GM23338 (cell line): ENCODE data around the gene CENPX. TPM values are rescaled to one million over a fixed set of nuclear protein-coding genes. Genes with fewer than 3 reads are reported as not detected.

ENCODE experiments used
- ATAC-seq: fragments of 200-7000 bp; cut with Tn5 transposase; 3 replicates; pipeline ENCODE4 v1.9.1; 2020
- DNase-seq: peaks from one replicate; pipeline ENCODE4 v3.0.0-alpha.2; 2015; ENCODE audit warnings: low spot score
- H2AFZ ChIP-seq: fragments of 200-600 bp; sonication (generic); 2 replicates; pipeline ENCODE4 v1.8.0; 2016; ENCODE audit warnings: antibody characterized with exemption, mild to moderate bottlenecking, moderate library complexity
- H3F3A ChIP-seq: fragments of 200-600 bp; sonication (generic); replicated peaks from 2 replicates; pipeline ENCODE4 v1.8.0; 2017; ENCODE audit warnings: antibody characterized with exemption, mixed run types, low read depth
- H3K27ac ChIP-seq: fragments of 200-600 bp; sonication (generic); 2 replicates; pipeline ENCODE4 v1.6.1; 2016; ENCODE audit warnings: low read depth
- H3K27me3 ChIP-seq: fragments of 200-600 bp; sonication (generic); 2 replicates; pipeline ENCODE4 v1.8.0; 2016; ENCODE audit warnings: mild to moderate bottlenecking, mixed run types, moderate library complexity; ENCODE audit not compliant: insufficient read depth
- H3K36me3 ChIP-seq: fragments of 200-600 bp; sonication (generic); 2 replicates; pipeline ENCODE4 v1.8.0; 2016; ENCODE audit warnings: mild to moderate bottlenecking; ENCODE audit not compliant: insufficient read depth
- H3K4me1 ChIP-seq: fragments of 200-600 bp; sonication (generic); 2 replicates; pipeline ENCODE4 v1.8.0; 2016; ENCODE audit warnings: mild to moderate bottlenecking, moderate library complexity; ENCODE audit not compliant: insufficient read depth
- H3K4me2 ChIP-seq: fragments of 200-600 bp; sonication (generic); 2 replicates; pipeline ENCODE4 v1.7.1; 2017; ENCODE audit warnings: mixed run types
- H3K4me3 ChIP-seq: fragments of 200-600 bp; sonication (generic); 2 replicates; pipeline ENCODE4 v1.6.1; 2016; ENCODE audit warnings: mixed run types
- H3K79me2 ChIP-seq: fragments of 200-600 bp; sonication (generic); replicated peaks from 2 replicates; pipeline ENCODE4 v1.8.0; 2017; ENCODE audit warnings: mild to moderate bottlenecking; ENCODE audit not compliant: insufficient read depth
- H3K9me2 ChIP-seq: fragments of 200-600 bp; sonication (generic); 2 replicates; pipeline ENCODE4 v1.8.0; 2017; ENCODE audit not compliant: insufficient read depth
- H4K20me1 ChIP-seq: fragments of 200-600 bp; sonication (generic); replicated peaks from 2 replicates; pipeline ENCODE4 v1.8.0; 2017; ENCODE audit warnings: mild to moderate bottlenecking; ENCODE audit not compliant: insufficient read depth
- H3K27ac Mint-ChIP-seq: 2 replicates; pipeline ENCODE4 v1.8.0; 2020; ENCODE audit warnings: inconsistent platforms, mild to moderate bottlenecking, moderate library complexity, mixed read lengths
- H3K27me3 Mint-ChIP-seq: 3 replicates; pipeline ENCODE4 v1.8.0; 2022; ENCODE audit warnings: low read depth, mild to moderate bottlenecking, moderate library complexity, mixed read lengths, inconsistent platforms; ENCODE audit not compliant: insufficient read depth, poor library complexity
- H3K36me3 Mint-ChIP-seq: 3 replicates; pipeline ENCODE4 v1.8.0; 2021; ENCODE audit warnings: low read depth, mild to moderate bottlenecking, inconsistent platforms, moderate library complexity, mixed read lengths
- H3K4me1 Mint-ChIP-seq: 3 replicates; pipeline ENCODE4 v1.8.0; 2020; ENCODE audit warnings: mild to moderate bottlenecking, inconsistent platforms, mixed read lengths
- H3K4me3 Mint-ChIP-seq: 3 replicates; pipeline ENCODE4 v1.8.0; 2021; ENCODE audit warnings: moderate library complexity, mild to moderate bottlenecking, inconsistent platforms, mixed read lengths
- H3K9me3 Mint-ChIP-seq: 3 replicates; pipeline ENCODE4 v1.8.0; 2020; ENCODE audit warnings: moderate library complexity, mild to moderate bottlenecking, inconsistent platforms, mixed read lengths
- ETS1 ChIP-seq: IDR thresholded peaks from 2 replicates; pipeline ENCODE4 v1.6.1; 2016; ENCODE audit warnings: antibody characterized with exemption
- EZH2 ChIP-seq: fragments of 200-600 bp; sonication (generic); IDR thresholded peaks from one replicate; pipeline ENCODE4 v1.8.0; 2017; ENCODE audit warnings: antibody characterized with exemption, mild to moderate bottlenecking, low read depth; ENCODE audit not compliant: unreplicated experiment
- EZH2phosphoT487 ChIP-seq: fragments of 200-600 bp; sonication (generic); IDR thresholded peaks from one replicate; pipeline ENCODE4 v1.8.1; 2018; ENCODE audit warnings: antibody characterized with exemption; ENCODE audit not compliant: unreplicated experiment
- JUNB ChIP-seq: IDR thresholded peaks from one replicate; pipeline ENCODE4 v1.6.1; 2016; ENCODE audit warnings: antibody characterized with exemption; ENCODE audit not compliant: unreplicated experiment
- POLR2AphosphoS5 ChIP-seq: IDR thresholded peaks from 2 replicates; pipeline ENCODE4 v1.6.1; 2016; ENCODE audit warnings: antibody characterized with exemption, low read depth
- REST ChIP-seq: IDR thresholded peaks from one replicate; pipeline ENCODE4 v1.6.1; 2018; ENCODE audit warnings: antibody characterized with exemption; ENCODE audit not compliant: unreplicated experiment
- STAT1 ChIP-seq: IDR thresholded peaks from one replicate; pipeline ENCODE4 v1.6.1; 2016; ENCODE audit warnings: antibody characterized with exemption; ENCODE audit not compliant: unreplicated experiment
- ZNF331 ChIP-seq: fragments of 250-450 bp; sonication (Bioruptor Pico); IDR thresholded peaks from 2 replicates; pipeline ENCODE4 v1.5.0; 2020; ENCODE audit warnings: low read depth, mild to moderate bottlenecking, moderate library complexity
- ZNF462 ChIP-seq: fragments of 250-450 bp; sonication (Bioruptor Pico); IDR thresholded peaks from 2 replicates; pipeline ENCODE4 v1.5.0; 2020; ENCODE audit warnings: mild to moderate bottlenecking, moderate library complexity
- polyA plus RNA-seq: library from polyadenylated mRNA; unstranded; fragments of >200 nt; fragmentation: Nextera tagmentation; extraction: Ambion mirVana; gene quantifications from 2 replicates; pipeline ENCODE4 v1.2.1, GENCODE V29; 2016
- total RNA-seq: library from RNA; depleted of rRNA; stranded (reverse); fragments of >200 nt; shearing (Covaris generic); gene quantifications from 2 replicates; pipeline ENCODE4 v1.2.3, GENCODE V29; 2014

Gene CENPX
- total and polyA plus RNA-seq, 2 experiments from 2014 or later: 114 to 157 TPM

GRCh38 chr17:82050152-82050760 is 27.6 kb upstream of the CENPX start (continued):
- TF ChIP-seq ZNF462 (CRISPR knock-in tag) (no peak), STAT1 (no peak), EZH2phosphoT487 (no peak), POLR2AphosphoS5 (no peak), JUNB (no peak), EZH2 (no peak)

- no peak overlapping the region for H2AFZ ChIP-seq
- Mint-ChIP-seq H3K27me3 (peaks cover 11% of the 10 kb centered on the region), H3K4me1 (no peaks in the 10 kb centered on the region; the same call in 2 of the 3 replicates), H3K9me3 (no peaks in the 10 kb centered on the region), H3K27ac (no peak overlapping the region), H3K36me3 (peaks cover 8% of the 10 kb centered on the region), H3K4me3 (no peak overlapping the region)
- H3K27me3 ChIP-seq: no peaks in the 10 kb centered on the region
- H3K4me2 ChIP-seq: no peak overlapping the region
- ATAC-seq (no peak), DNase-seq (no peak)
- H3K9me2 ChIP-seq: no peaks in the 10 kb centered on the region
- no peaks in the 10 kb centered on the region for H3K36me3 ChIP-seq
- no peak overlapping the region for H3K27ac ChIP-seq
- H3K4me3 ChIP-seq: no peak overlapping the region
- 0 out of 2 replicates have a peak, but pooled peaks cover 6% of the 10 kb centered on the region for H3F3A ChIP-seq
- no peaks in the 10 kb centered on the region for H3K4me1 ChIP-seq
- H4K20me1 ChIP-seq: peaks cover 8% of the 10 kb centered on the region; the same call in 1 of the 2 replicates
- peaks cover 9% of the 10 kb centered on the region; the same call in 1 of the 2 replicates for H3K79me2 ChIP-seq
- TF ChIP-seq STAT1 (no peak), ETS1 (no peak), JUNB (no peak), REST (no peak), EZH2phosphoT487 (no peak), ZNF331 (CRISPR knock-in tag) (no peak)
Measured at GRCh38 chr17:82049521-82049971, 26.9 kb upstream of the CENPX start.
